Testis (tissue), 2 donors: ENCODE data around the gene HMGA1.

ENCODE experiments used
- POLR2A ChIP-seq: fragments of 450-650 bp; IDR thresholded peaks from one replicate; pipeline ENCODE4 v1.6.1; 2017; ENCODE audit warnings: antibody characterized with exemption, mild to moderate bottlenecking, moderate library complexity
- TF ChIP-seq, protein P1 (sequence below), 3 experiments: fragments of 450-650 bp in 2 of 3; fragments of 200-600 bp in 1 of 3; sonication (generic) in 1 of 3; IDR thresholded peaks; one replicate each; pipeline ENCODE4 v1.5.1; 2016 to 2019; ENCODE audit warnings: antibody characterized with exemption in 3 of 3, mild to moderate bottlenecking in 2 of 3, moderate library complexity in 1 of 3

DNA sequence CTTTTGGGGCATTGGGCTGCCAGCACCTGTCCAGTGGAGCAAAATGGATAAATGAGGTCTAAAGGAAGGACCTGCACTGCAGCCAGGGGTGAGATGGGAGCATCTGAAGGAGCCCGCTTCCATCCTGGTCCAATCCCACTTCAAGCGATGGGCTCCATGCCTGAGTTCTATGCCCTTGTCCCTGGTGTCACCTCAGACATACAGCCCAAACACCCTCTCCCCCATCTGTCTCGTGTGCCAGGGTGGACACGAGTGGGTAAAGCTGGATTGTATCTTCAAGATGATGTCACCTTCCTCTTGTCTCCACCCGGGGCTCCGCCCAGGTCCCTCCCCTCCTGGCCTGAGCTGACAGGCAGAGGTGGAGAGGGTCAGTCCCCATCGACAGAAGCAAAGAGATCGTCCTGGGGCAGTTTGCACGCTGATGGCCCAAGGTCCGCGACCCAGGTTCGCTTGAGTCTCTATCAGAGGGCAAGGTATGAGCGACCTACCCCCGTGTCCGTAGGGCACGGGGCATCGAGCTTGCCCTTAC lies 11.6 kb downstream of the HMGA1 start:
- TF ChIP-seq POLR2A: no peak
- TF ChIP-seq, protein P1, sequence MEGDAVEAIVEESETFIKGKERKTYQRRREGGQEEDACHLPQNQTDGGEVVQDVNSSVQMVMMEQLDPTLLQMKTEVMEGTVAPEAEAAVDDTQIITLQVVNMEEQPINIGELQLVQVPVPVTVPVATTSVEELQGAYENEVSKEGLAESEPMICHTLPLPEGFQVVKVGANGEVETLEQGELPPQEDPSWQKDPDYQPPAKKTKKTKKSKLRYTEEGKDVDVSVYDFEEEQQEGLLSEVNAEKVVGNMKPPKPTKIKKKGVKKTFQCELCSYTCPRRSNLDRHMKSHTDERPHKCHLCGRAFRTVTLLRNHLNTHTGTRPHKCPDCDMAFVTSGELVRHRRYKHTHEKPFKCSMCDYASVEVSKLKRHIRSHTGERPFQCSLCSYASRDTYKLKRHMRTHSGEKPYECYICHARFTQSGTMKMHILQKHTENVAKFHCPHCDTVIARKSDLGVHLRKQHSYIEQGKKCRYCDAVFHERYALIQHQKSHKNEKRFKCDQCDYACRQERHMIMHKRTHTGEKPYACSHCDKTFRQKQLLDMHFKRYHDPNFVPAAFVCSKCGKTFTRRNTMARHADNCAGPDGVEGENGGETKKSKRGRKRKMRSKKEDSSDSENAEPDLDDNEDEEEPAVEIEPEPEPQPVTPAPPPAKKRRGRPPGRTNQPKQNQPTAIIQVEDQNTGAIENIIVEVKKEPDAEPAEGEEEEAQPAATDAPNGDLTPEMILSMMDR (IDR thresholded peaks at IDR 0.05): no peak
